A673 (cell line): Measurements from ENCODE around the gene NSD1.

Experiments
- CTCF ChIP-seq: fragments of 300-800, 200-600 bp; sonication (generic); conservative IDR thresholded peaks from 2 replicates; pipeline ENCODE4 v1.5.1; 2017; ENCODE audit warnings: low read depth, mild to moderate bottlenecking, antibody characterized with exemption, low read length, moderate library complexity, mixed read lengths
- EZH2 ChIP-seq: fragments of 200-600 bp; sonication (generic); IDR thresholded peaks from 2 replicates; pipeline ENCODE4 v1.6.1; 2017; ENCODE audit warnings: borderline replicate concordance, low read depth, mild to moderate bottlenecking, mixed read lengths, antibody characterized with exemption, low read length; ENCODE audit not compliant: poor library complexity, severe bottlenecking

GRCh38 chr5:177253252-177253651 lies 119.7 kb downstream of the NSD1 start:
- TF ChIP-seq CTCF: no peak
- TF ChIP-seq EZH2: no peak
